ENCODE measurements around the gene APOA4. TPM values are rescaled to one million over a fixed set of nuclear protein-coding genes. Genes with fewer than 3 reads are reported as not detected.
A peak's percentile ranks its signal among the peaks of the same experiment; 100 is the strongest.

APOA4 gene
- total and polyA plus RNA-seq, 9 of the 15 experiments (the other 6 are each of a cell fraction or from before 2014, with no cell fraction given) = 0.07 TPM; not detected in 8

DNA sequence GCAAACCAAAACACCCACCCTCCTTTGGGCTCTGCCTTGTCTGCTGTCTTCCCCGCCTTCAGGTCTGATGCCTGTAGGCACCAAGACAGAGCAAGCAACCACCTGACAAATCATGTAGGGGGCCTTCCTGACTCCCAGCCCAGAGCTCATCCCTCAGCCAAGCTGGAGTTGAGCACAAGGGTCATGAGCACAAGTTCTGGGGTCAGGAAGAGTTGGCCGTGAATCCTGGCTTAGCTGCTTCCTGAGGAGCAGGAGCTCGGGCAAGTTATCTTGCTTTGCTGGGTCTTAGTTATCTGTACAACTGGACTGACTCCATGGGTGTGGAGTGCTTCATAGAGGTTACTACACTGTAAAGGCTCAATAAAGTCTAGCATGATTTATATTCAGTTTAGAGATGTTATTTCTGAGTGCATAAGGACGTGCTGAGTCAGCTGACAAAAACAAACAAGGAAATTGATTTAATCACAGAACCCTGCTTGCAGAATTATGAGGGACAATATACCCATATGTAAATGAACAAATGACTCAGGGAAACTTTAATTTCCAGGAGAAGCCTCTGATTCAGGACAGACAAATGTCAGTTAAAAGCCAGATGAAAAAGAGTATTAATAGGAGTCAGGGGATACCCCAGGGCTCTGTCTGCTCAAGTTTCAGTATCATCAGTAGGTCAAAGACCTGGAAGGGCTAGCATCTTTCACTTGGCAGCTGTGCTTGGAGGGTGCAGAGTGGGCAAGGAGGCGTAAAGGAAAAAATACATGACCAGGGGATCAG lies 29.3 kb upstream of the APOA4 start (continued):
- no peak for TF ChIP-seq MTF1 (CRISPR knock-in tag; IDR thresholded peaks at IDR 0.05; ENCODE audit: borderline replicate concordance)
- no peak for TF ChIP-seq SIRT6 (IDR thresholded peaks at IDR 0.05; ENCODE audit: low read depth, low read length)
- no peak for TF ChIP-seq MIER1 (IDR thresholded peaks at IDR 0.05; ENCODE audit: low read depth)
- no peak for TF ChIP-seq GATAD2A (IDR thresholded peaks at IDR 0.05)
- TF ChIP-seq RBM25 (IDR thresholded peaks at IDR 0.05; ENCODE audit: low read depth, low read length, severe bottlenecking) = no peak
- no peak for TF ChIP-seq EHMT2 (IDR thresholded peaks at IDR 0.05)
- TF ChIP-seq EP300 (IDR thresholded peaks at IDR 0.05; ENCODE audit: low read length) = no peak
- TF ChIP-seq, protein P1, sequence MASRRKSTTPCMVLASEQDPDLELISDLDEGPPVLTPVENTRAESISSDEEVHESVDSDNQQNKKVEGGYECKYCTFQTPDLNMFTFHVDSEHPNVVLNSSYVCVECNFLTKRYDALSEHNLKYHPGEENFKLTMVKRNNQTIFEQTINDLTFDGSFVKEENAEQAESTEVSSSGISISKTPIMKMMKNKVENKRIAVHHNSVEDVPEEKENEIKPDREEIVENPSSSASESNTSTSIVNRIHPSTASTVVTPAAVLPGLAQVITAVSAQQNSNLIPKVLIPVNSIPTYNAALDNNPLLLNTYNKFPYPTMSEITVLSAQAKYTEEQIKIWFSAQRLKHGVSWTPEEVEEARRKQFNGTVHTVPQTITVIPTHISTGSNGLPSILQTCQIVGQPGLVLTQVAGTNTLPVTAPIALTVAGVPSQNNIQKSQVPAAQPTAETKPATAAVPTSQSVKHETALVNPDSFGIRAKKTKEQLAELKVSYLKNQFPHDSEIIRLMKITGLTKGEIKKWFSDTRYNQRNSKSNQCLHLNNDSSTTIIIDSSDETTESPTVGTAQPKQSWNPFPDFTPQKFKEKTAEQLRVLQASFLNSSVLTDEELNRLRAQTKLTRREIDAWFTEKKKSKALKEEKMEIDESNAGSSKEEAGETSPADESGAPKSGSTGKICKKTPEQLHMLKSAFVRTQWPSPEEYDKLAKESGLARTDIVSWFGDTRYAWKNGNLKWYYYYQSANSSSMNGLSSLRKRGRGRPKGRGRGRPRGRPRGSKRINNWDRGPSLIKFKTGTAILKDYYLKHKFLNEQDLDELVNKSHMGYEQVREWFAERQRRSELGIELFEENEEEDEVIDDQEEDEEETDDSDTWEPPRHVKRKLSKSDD (conservative IDR thresholded peaks at IDR 0.05; ENCODE audit: low read length) = no peak
- TF ChIP-seq SRSF9 (IDR thresholded peaks at IDR 0.05; ENCODE audit: borderline replicate concordance, low read depth, low read length) = no peak
- TF ChIP-seq NFIC (IDR thresholded peaks at IDR 0.05) = no peak
- no peak for TF ChIP-seq ZNF445 (CRISPR knock-in tag; IDR thresholded peaks at IDR 0.05; ENCODE audit: low read depth)
- TF ChIP-seq HSF4 (CRISPR knock-in tag; IDR thresholded peaks at IDR 0.05; ENCODE audit: borderline replicate concordance) = no peak
- TF ChIP-seq ZNF24 (IDR thresholded peaks at IDR 0.05) = no peak
- TF ChIP-seq, protein P2, sequence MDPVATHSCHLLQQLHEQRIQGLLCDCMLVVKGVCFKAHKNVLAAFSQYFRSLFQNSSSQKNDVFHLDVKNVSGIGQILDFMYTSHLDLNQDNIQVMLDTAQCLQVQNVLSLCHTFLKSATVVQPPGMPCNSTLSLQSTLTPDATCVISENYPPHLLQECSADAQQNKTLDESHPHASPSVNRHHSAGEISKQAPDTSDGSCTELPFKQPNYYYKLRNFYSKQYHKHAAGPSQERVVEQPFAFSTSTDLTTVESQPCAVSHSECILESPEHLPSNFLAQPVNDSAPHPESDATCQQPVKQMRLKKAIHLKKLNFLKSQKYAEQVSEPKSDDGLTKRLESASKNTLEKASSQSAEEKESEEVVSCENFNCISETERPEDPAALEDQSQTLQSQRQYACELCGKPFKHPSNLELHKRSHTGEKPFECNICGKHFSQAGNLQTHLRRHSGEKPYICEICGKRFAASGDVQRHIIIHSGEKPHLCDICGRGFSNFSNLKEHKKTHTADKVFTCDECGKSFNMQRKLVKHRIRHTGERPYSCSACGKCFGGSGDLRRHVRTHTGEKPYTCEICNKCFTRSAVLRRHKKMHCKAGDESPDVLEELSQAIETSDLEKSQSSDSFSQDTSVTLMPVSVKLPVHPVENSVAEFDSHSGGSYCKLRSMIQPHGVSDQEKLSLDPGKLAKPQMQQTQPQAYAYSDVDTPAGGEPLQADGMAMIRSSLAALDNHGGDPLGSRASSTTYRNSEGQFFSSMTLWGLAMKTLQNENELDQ (CRISPR knock-in tag; IDR thresholded peaks at IDR 0.05; ENCODE audit: borderline replicate concordance) = no peak
- TF ChIP-seq PHB2 (IDR thresholded peaks at IDR 0.05; ENCODE audit: low read depth) = no peak
- no peak for TF ChIP-seq ZNF274 (IDR thresholded peaks at IDR 0.05; ENCODE audit: borderline replicate concordance, low read depth, low read length)
- TF ChIP-seq, protein P3, sequence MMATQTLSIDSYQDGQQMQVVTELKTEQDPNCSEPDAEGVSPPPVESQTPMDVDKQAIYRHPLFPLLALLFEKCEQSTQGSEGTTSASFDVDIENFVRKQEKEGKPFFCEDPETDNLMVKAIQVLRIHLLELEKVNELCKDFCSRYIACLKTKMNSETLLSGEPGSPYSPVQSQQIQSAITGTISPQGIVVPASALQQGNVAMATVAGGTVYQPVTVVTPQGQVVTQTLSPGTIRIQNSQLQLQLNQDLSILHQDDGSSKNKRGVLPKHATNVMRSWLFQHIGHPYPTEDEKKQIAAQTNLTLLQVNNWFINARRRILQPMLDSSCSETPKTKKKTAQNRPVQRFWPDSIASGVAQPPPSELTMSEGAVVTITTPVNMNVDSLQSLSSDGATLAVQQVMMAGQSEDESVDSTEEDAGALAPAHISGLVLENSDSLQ (IDR thresholded peaks at IDR 0.05) = 0 out of 2 replicates have a peak, but pooled peaks have one; percentile 16
- TF ChIP-seq PML (IDR thresholded peaks at IDR 0.05; ENCODE audit: low read length) = no peak
- no peak for TF ChIP-seq ZNF398 (CRISPR knock-in tag; IDR thresholded peaks at IDR 0.05)
